SJCRH30 (cell line): ENCODE results near the gene PLXDC2. TPM values are rescaled to one million over a fixed set of nuclear protein-coding genes. Genes with fewer than 3 reads are reported as not detected.

Source experiments
- DNase-seq, 2 experiments: peaks; one replicate each; pipeline ENCODE4 v3.0.0-alpha.2; 2015 to 2020
- H3K27ac ChIP-seq: fragments of 250-450 bp; sonication (Bioruptor Pico); 2 replicates; pipeline ENCODE4 v1.5.1; 2020; ENCODE audit warnings: mild to moderate bottlenecking, moderate library complexity
- H3K27me3 ChIP-seq: fragments of 250-450 bp; sonication (Bioruptor Pico); 2 replicates; pipeline ENCODE4 v1.5.1; 2020; ENCODE audit warnings: mild to moderate bottlenecking, moderate library complexity
- H3K36me3 ChIP-seq: fragments of 250-450 bp; sonication (Bioruptor Pico); 2 replicates; pipeline ENCODE4 v1.5.1; 2020; ENCODE audit warnings: mild to moderate bottlenecking, moderate library complexity
- H3K4me1 ChIP-seq: fragments of 250-450 bp; sonication (Bioruptor Pico); 2 replicates; pipeline ENCODE4 v1.5.1; 2020; ENCODE audit warnings: mild to moderate bottlenecking, moderate library complexity
- H3K4me3 ChIP-seq: fragments of 250-450 bp; sonication (Bioruptor Pico); 2 replicates; pipeline ENCODE4 v1.5.1; 2020; ENCODE audit warnings: mild to moderate bottlenecking, moderate library complexity
- H3K9me3 ChIP-seq: fragments of 250-450 bp; sonication (Bioruptor Pico); replicated peaks from 2 replicates; pipeline ENCODE4 v1.5.1; 2020; ENCODE audit warnings: mild to moderate bottlenecking, moderate library complexity
- total RNA-seq: library from RNA; depleted of rRNA; stranded (reverse); fragments of >200 nt; shearing (Covaris generic); gene quantifications from 2 replicates; pipeline ENCODE4 v1.2.3, GENCODE V29; 2014

PLXDC2 gene
- total RNA-seq, 1 experiment from 2014 or later = 11.4 TPM

DNA sequence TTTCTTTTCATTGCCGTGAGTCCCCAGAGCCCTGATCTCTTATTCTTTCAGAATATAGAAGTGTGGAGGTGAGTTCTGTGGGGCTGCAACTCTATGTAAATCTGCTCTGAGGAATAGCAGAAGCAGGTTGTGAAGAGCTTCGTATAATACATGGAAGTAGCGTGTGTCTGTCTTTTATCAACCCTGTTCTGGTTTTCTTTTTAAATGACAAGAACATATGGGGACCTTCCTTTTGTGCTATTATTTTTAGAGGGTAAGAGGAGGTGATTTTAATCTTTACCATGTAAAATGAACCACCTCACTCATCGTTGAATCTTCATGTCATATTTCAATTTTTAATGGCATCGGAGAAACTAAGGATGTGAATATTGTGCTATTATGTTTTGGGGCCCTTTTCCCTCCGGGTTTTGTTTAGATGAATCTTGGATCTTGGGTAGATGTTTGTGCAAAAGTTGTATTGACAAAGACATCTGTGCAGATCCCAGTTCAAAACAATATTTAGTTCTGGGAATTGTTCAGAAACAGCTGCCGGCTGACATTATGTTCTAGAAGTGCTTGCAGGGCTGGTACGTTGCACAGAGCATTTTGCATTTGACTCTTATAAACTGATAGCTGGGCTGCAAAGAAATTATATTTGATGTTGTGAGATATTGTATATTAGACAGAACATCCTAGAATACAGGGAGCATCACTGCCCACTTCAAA lies 46.7 kb downstream of the PLXDC2 start:
- peak overlapping the region; percentile 84 for H3K27ac ChIP-seq
- peak; percentile 23 to 69 for DNase-seq

DNA sequence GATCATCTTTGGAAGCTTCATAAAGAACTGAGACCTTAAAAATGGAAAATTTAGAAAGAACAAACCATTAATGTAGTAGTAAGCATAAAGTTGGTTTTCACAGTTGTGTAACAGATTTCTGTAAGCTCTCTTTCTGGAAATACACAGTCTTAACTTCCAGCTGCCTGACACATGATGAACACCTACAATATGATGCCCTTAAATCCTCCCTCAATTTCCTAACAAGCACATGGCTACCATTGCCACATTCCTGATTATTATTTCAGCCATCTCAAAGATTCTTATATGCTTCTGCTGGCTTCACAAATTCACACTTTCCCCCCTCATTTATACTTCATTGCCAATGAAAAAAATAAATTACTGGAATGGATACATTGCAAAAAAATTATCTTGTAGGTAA lies 49.4 kb downstream of the PLXDC2 start:
- H3K4me1 ChIP-seq = peaks cover 15% of the 10 kb centered on the region
- DNase-seq = no peak
- H3K4me3 ChIP-seq = no peak overlapping the region
- no peaks in the 10 kb centered on the region for H3K36me3 ChIP-seq
- no peaks in the 10 kb centered on the region for H3K9me3 ChIP-seq
- H3K27me3 ChIP-seq = no peaks in the 10 kb centered on the region
- no peak overlapping the region for H3K27ac ChIP-seq

More for the DNA sequence above, 46.7 kb downstream of the PLXDC2 start:
- Histone ChIP-seq H3K4me3 (peak overlapping the region; percentile 51), H3K36me3 (no peaks in the 10 kb centered on the region), H3K4me1 (peaks cover 15% of the 10 kb centered on the region), H3K9me3 (no peaks in the 10 kb centered on the region), H3K27me3 (no peaks in the 10 kb centered on the region)

DNA sequence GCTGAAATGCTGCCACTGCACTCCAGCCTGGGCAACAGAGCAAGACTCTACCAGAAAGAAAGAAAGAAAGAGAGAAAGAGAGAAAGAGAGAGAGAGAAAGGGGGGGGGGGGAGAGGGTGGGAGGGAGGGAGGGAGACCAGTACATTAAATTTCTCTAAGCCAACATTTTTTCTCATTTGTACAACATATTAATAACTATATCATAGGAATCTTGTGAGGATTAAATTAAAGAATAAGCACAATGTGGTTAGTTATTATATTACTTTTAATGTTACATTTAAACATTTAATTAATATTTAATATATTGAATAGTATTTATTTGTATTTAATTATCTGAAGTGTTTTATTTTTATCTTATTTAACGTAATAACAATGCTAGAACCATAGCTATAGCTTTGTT lies 53.1 kb downstream of the PLXDC2 start:
- no peak overlapping the region for H3K27ac ChIP-seq
- H3K36me3 ChIP-seq = no peaks in the 10 kb centered on the region
- H3K4me3 ChIP-seq = no peak overlapping the region
- H3K27me3 ChIP-seq = no peaks in the 10 kb centered on the region
- no peaks in the 10 kb centered on the region for H3K9me3 ChIP-seq
- H3K4me1 ChIP-seq = peaks cover 9% of the 10 kb centered on the region
- no peak for DNase-seq

DNA sequence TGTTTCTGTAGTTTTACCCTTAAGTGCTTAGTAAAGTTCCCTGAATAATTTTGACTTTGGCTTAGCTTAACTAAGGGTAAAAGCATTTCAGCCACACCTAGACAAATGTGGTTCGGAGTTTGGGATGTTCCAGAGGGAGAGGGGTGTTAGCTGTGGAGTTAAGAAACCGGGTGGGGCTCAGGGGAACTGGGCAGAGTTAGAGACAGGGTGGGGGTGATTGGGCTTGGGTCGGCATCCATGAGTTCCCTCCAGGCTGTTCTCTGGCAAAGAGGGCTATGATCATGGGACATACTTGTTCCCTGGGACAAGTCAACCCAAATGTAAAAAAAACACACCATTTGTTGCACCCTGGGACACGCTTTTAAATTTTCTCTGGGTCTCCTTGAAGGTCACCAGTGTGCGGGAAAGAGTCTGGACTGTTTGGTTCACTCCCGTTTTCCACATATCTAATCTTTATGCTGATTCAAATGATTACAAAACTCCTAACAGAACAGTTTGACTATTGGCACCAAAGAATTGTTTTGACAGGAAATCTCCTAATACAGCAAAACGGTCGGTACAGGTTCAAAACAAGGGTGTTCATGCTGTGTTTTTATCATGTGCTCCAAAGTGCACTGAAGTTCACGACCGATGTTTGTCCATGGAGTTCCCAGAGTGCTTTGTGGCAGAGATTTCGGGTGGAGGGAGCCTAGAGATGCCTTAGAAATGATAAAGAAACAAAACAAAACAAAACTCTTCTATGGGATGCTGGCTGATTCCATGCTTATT lies 56.5 kb downstream of the PLXDC2 start:
- H3K36me3 ChIP-seq = no peaks in the 10 kb centered on the region
- no peaks in the 10 kb centered on the region for H3K9me3 ChIP-seq
- H3K27ac ChIP-seq = no peak overlapping the region
- no peak for DNase-seq
- H3K4me1 ChIP-seq = peaks cover 19% of the 10 kb centered on the region
- no peak overlapping the region for H3K4me3 ChIP-seq
- no peaks in the 10 kb centered on the region for H3K27me3 ChIP-seq

DNA sequence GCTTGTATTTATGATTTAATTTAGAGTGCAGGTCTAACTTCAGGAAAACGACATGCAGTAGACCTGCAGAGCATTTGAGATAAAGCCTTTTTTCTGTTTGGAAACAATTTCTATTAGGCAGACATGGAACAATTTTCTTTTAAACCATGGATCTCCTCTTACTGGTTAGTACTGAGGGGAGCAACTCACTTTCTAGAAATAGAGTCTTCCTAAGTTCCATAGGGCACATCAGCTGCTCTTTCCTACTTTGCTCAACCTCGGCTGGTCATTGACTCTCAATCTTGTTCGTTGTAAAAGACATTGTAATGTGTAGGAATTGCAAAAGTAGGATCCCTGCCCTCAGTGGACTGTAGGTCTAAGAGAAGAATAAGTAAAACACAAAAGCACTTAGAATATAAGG lies 58.0 kb downstream of the PLXDC2 start:
- peak overlapping the region; percentile 18 for H3K27ac ChIP-seq
- H3K9me3 ChIP-seq = no peaks in the 10 kb centered on the region
- DNase-seq = no peak
- no peak overlapping the region for H3K4me3 ChIP-seq
- H3K4me1 ChIP-seq = peaks cover 19% of the 10 kb centered on the region
- no peaks in the 10 kb centered on the region for H3K27me3 ChIP-seq
- no peaks in the 10 kb centered on the region for H3K36me3 ChIP-seq

DNA sequence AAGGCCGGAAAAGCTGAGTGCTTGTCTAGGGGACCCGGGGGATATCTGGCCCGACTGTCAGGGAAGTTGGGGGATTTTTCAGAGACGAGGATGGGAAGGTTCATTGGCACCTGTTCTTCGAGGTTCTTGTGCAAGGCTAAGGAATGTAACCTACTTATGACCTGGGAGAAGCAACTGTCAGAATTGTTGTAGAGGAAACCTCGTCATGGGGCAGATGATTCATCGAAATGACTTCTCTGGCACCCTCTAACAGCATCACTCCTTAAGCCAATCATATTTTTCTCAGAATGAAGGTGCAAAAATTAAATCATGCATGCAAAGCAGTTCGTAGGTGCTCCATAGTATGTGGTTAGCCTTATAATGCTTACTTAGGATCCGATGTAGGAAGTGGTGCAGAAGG lies 58.6 kb downstream of the PLXDC2 start:
- H3K27ac ChIP-seq = peak overlapping the region; percentile 18; the same call in 1 of the 2 replicates
- H3K4me1 ChIP-seq = peaks cover 19% of the 10 kb centered on the region
- DNase-seq = peak; percentile 10 to 25
- H3K4me3 ChIP-seq = no peak overlapping the region
- H3K36me3 ChIP-seq = no peaks in the 10 kb centered on the region
- H3K27me3 ChIP-seq = no peaks in the 10 kb centered on the region
- H3K9me3 ChIP-seq = no peaks in the 10 kb centered on the region

DNA sequence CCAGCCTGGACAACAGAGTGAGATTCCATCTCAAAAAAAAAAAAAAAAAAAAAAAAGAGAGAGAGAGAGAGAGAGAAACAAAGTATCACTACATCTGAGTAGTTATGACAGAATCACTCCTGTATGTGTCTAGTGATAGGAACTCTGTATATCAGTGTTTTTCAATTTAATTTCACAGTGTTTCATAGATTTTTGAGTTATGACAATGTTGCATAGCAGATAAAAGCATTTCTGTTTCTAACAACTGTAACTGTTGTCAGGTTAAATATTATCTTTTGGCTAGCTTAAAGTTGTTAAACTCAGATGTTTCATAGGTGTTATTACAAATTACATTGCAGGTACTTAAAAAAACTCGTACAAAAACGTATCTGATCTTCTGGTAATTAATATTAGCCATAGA lies 60.3 kb downstream of the PLXDC2 start:
- H3K4me3 ChIP-seq = no peak overlapping the region
- no peak for DNase-seq
- no peaks in the 10 kb centered on the region for H3K9me3 ChIP-seq
- no peak overlapping the region for H3K27ac ChIP-seq
- H3K27me3 ChIP-seq = no peaks in the 10 kb centered on the region
- peaks cover 19% of the 10 kb centered on the region for H3K4me1 ChIP-seq
- H3K36me3 ChIP-seq = no peaks in the 10 kb centered on the region

DNA sequence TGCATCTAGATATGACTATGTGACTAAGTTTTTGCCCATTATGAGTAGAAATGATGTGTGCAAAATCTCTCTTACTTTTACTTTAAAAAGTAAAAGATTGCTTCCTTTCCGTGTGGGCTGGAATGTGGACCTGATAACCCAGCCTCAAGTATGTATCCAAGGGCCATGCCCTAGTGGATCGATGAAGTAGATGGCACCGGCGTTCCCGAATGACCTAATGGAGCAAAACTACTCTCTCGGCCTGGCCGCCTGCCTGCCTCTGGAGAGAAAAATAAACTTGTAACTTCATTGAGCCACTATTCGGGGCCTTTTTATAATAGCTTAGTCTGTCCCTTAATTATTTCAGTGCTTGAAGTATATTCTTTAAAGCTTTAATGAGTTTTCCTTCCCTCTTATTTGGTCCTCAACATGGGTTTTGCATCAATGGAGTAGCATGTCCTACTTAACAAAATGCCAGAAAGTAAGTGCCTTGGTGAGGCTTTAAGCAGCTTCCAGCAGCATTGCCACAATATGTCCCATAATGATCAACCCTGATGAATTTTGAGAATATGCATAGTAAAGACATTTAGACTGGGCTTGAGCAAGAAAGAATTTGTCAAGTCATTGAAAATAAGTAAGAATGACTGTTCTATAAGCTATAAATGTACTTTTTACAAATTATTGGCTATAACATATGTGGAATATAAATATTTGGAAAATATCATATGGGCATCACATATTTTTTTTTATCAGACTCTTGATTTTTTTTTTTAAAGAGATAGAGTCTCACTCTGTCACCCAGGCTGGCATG lies 61.4 kb downstream of the PLXDC2 start:
- Histone ChIP-seq H3K4me1 (peaks cover 19% of the 10 kb centered on the region), H3K4me3 (no peak overlapping the region), H3K27me3 (no peaks in the 10 kb centered on the region), H3K27ac (no peak overlapping the region), H3K9me3 (no peaks in the 10 kb centered on the region), H3K36me3 (no peaks in the 10 kb centered on the region)
- DNase-seq = no peak

DNA sequence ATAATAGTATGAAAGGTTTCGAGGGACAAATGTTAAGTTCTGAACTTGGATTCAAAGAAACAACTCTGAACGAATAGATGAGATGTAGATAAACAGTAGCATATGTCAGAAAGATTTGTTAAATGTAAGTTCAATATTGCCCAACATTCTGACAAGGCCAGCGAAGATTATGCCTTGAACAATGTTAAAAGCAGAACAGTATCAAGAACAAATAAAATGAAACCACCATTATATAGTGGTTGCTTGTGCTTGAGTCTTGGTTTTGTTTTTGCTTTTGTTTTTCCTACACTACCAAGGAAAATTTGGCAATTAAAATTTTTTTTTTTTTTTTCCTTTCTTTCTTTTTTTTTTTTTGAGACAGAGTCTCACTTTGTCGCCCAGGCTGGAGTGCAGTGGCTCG lies 66.4 kb downstream of the PLXDC2 start:
- no peaks in the 10 kb centered on the region for H3K9me3 ChIP-seq
- no peak overlapping the region for H3K4me3 ChIP-seq
- H3K36me3 ChIP-seq = no peaks in the 10 kb centered on the region
- no peaks in the 10 kb centered on the region; the same call in none of the 2 replicates for H3K4me1 ChIP-seq
- no peak overlapping the region for H3K27ac ChIP-seq
- no peak for DNase-seq
- H3K27me3 ChIP-seq = no peaks in the 10 kb centered on the region

DNA sequence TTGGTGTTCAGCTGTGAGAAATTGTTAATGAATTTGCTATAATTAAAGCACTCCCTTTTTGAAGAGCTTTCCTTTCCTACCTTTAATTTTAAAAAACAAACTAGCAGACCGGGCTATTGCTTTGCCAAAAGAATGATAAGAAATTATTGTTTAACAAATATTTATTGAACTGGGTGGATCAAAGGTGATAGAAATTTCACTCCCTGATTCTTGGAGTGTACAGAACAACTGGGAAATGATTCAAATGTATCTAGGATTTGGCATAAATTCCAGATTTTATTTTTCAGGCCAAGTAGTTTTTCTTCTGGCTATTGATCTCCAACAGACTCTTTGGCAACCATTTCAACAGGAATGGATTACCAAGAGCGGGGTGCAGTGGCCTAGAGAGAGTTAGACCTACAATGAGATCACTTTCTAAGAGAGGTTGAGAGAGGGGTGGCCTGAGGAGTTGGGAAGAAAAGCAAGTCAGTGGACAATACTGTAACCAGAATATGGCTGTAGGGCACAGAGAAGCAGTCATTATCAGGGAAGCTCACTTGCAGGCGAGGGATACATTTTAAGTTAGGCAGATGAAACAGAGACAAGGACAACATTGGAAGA lies 71.9 kb downstream of the PLXDC2 start:
- Histone ChIP-seq H3K36me3 (no peaks in the 10 kb centered on the region), H3K27ac (no peak overlapping the region), H3K27me3 (no peaks in the 10 kb centered on the region), H3K9me3 (no peaks in the 10 kb centered on the region), H3K4me3 (no peak overlapping the region), H3K4me1 (peaks cover 6% of the 10 kb centered on the region)
- no peak for DNase-seq

DNA sequence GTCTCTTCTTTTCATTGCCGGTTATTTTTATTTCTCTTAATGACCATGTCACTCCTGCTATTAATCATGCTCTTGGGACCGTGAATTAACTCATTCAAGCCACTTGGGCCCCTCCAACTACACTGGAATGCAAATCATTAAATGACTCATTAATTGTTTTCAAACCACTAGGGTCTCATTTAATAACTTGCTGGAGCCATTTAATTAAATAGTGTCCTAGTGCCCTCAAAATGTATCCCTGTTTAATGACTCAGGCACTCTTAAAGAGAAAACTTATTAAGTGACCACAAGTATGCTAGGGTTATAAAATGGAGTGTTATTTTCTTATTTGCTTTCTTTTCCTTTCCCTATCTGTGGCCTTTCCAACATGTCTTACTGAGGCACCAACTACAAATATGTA lies 73.0 kb downstream of the PLXDC2 start:
- no peak overlapping the region for H3K4me3 ChIP-seq

DNA sequence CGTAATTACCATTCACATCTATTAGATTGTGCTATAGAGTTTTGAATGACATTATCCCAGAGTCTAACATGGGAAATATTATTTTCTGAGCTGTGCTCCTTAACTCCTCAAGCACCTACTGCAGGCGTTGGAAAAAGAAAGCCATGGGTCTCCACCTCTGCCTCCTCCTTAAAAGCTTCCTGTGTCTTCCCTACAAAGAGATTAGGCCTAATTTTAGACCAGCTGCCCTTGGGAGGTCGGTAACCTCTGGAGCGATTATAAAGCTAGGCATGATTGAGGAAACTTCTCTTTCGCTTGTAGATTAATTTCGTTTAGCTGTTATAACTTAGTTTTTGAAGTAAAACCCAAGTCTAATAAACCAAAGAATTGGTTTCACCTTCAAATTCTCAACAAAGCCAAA lies 75.2 kb downstream of the PLXDC2 start:
- no peak for DNase-seq
- Histone ChIP-seq H3K9me3 (no peaks in the 10 kb centered on the region), H3K4me1 (peaks cover 6% of the 10 kb centered on the region), H3K27ac (no peak overlapping the region), H3K4me3 (no peak overlapping the region), H3K36me3 (no peaks in the 10 kb centered on the region), H3K27me3 (no peaks in the 10 kb centered on the region)

More for the DNA sequence above, 73.0 kb downstream of the PLXDC2 start:
- H3K9me3 ChIP-seq = no peaks in the 10 kb centered on the region
- H3K27ac ChIP-seq = no peak overlapping the region
- H3K36me3 ChIP-seq = no peaks in the 10 kb centered on the region
- H3K4me1 ChIP-seq = peaks cover 6% of the 10 kb centered on the region
- H3K27me3 ChIP-seq = no peaks in the 10 kb centered on the region
- DNase-seq = no peak

DNA sequence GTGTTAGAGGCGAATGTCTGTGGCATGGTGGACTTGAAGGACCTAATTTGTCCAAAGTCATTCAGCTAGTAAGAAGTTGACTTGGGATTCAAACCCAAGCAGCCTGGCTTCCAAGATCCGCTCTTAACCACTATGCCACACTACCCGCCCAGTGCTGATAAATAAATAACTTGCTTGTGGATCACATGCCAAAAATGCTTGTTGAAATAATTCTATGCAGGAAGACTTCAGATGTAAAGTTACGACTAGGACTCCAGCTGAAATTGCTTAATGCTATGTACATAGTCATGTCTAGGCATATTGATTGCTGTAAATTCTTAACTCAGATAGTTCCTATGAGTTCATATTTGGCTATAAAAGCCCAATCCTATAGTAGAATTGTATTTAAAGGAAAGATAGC lies 76.0 kb downstream of the PLXDC2 start:
- no peaks in the 10 kb centered on the region for H3K9me3 ChIP-seq
- peaks cover 6% of the 10 kb centered on the region for H3K4me1 ChIP-seq
- no peak for DNase-seq
- no peak overlapping the region for H3K4me3 ChIP-seq
- no peaks in the 10 kb centered on the region for H3K36me3 ChIP-seq
- no peaks in the 10 kb centered on the region for H3K27me3 ChIP-seq
- H3K27ac ChIP-seq = no peak overlapping the region

DNA sequence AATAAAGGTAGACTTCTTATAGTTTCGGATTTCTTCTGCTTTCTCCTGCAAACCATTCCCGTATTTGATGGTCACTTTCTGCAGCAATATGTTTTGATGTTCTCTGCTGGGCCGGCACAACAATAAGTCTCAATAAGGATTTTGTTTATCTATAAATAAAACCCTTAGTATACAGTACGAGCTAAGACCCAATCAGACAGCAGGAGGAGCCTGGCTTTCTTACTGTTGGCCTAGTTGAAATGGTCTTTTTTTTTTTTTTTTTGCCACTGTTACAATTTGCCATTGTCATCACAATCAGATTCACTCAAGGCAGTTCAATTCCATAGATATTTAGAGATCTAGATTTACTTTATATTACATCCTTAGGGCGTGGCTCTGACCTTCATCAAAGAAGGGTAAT lies 76.4 kb downstream of the PLXDC2 start:
- no peak overlapping the region for H3K27ac ChIP-seq
- no peak overlapping the region for H3K4me3 ChIP-seq
- H3K4me1 ChIP-seq = peaks cover 6% of the 10 kb centered on the region
- no peaks in the 10 kb centered on the region for H3K9me3 ChIP-seq
- DNase-seq = no peak
- H3K27me3 ChIP-seq = no peaks in the 10 kb centered on the region
- no peaks in the 10 kb centered on the region for H3K36me3 ChIP-seq

DNA sequence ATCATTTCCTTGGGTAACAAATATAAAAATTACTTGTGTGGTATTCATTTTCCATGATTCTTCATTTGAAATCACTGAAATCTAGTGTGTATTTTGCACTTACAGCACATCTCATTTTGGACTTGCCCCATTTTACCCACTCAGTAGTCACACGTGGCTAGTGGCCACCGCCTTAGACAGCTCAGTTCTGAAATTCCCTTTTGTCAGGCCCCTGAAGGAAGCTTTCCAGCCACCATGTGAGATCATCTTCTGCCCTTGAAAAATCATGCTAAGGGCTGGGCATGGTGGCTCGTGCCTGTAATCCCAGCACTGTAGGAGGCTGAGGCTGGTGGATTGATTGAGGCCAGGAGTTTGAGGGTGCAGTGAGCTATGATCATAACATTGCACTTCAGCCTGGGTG lies 79.3 kb downstream of the PLXDC2 start:
- no peaks in the 10 kb centered on the region for H3K27me3 ChIP-seq
- no peaks in the 10 kb centered on the region for H3K36me3 ChIP-seq
- H3K9me3 ChIP-seq = no peaks in the 10 kb centered on the region
- no peak overlapping the region for H3K4me3 ChIP-seq
- DNase-seq = no peak
- no peak overlapping the region for H3K27ac ChIP-seq
- no peaks in the 10 kb centered on the region for H3K4me1 ChIP-seq
